ENCODE results near the gene RAB43.

RAB43 gene

DNA sequence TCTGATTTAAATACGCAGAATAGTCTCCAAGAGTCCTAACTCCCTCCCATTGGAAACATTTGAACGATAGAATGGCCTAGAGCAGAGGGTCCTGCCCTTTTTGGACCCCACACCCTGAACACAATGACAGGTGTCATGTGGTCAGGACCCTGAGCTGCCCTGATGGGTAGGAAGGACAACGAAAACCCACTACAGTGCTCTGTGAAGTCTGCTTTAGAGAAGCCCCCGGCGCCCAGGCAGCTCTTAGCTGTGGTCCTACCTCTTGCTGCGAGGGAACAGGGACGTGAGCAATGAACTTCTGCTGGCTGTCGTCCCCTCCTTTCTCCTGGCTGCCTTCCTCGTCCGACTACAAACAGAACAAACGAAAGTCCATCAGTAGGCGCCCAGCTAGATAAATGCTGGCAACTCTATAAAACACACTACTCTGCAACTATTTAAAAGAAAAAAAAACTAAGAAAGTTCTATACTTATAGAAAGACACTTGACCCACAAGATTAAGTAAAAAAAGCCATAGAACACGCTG lies 8.7 kb upstream of the RAB43 start:
- Mint-ChIP-seq H3K36me3 (peaks cover 71% of the 10 kb centered on the region), H3K9me3 (no peaks in the 10 kb centered on the region), H3K4me1 (no peaks in the 10 kb centered on the region), H3K4me3 (no peak overlapping the region), H3K27ac (no peak overlapping the region), H3K27me3 (no peaks in the 10 kb centered on the region)
- ATAC-seq, result no peak

DNA sequence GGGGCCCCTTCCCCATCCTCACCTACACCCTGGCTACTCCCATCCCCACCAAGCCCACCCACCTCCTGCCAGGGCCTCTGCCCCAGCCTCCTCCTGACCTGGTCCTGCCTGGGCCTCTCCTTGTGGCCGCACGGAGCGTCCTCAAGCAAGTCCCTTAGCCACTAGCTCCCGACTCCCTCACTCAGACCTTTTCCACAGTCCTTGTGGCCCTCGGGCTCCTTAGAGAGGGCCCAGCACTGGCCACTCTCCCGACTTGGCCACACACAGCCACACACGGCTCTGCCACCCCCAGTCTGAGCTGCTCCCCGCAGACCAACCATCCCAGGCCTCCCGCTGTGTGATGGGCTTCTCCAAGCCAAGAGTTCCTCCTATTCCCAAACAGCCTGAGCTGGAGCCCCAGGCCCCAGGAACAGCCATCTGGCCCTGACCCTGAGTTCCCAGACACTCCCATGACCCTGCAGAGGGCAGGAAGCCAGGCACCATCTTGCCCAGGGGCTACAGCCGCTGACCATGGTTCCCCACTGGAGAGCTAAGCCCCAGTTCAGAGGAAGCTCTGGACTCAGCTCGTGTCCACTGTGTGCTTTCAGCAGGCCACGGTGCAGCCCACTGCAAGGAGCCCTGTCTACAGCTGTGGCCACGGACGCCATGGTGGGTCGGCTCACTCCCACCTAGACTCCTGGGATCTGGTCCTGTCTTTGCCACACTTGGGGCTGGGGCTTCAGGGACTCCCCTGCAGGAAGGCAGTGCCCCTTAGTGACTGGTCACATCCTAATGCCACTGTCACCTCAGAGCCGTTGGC lies 7.0 kb upstream of the RAB43 start:
- peaks cover 2% of the 10 kb centered on the region for H3K4me1 Mint-ChIP-seq
- no peak overlapping the region for H3K27ac Mint-ChIP-seq
- H3K9me3 Mint-ChIP-seq, result no peaks in the 10 kb centered on the region
- H3K36me3 Mint-ChIP-seq, result peaks cover 57% of the 10 kb centered on the region
- no peak for ATAC-seq
- H3K4me3 Mint-ChIP-seq, result no peak overlapping the region
- no peaks in the 10 kb centered on the region for H3K27me3 Mint-ChIP-seq

DNA sequence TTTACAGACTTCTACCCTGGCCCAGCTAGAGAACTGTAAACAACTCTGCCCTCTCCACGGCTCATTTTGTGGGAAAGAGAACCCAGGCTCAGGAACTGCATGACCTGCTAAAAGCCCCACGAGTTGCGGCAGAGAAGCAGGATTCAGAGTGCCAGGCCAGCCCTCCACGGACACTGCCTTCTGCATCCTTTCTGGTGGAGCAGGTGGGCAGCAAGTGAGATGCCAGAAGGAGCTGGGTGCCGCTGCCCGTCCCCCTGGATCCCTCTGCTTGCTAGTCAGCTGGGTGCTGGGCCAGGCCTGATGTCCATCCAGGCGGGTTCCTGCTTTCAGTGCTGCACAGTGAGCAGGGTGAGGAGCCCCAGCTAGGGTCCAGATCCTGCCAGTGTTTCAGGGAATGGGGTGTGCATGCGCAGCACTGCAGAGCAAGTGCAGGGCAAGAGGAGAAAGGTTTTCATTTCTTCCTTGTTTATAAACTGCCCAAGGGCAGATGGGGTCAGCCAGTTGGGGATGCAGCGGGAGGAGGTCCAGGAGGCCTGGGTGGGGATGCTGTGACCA lies 5.2 kb upstream of the RAB43 start:
- Mint-ChIP-seq H3K27ac (no peak overlapping the region), H3K4me3 (no peak overlapping the region), H3K9me3 (no peaks in the 10 kb centered on the region), H3K27me3 (no peaks in the 10 kb centered on the region), H3K36me3 (peaks cover 41% of the 10 kb centered on the region), H3K4me1 (peaks cover 20% of the 10 kb centered on the region)
- no peak for ATAC-seq

GRCh38 chr3:129123314-129124060 lies 1.9 kb upstream of the RAB43 start:
- Mint-ChIP-seq H3K36me3 (peaks cover 9% of the 10 kb centered on the region), H3K27me3 (no peaks in the 10 kb centered on the region), H3K9me3 (no peaks in the 10 kb centered on the region), H3K4me1 (peaks cover 43% of the 10 kb centered on the region), H3K27ac (no peak overlapping the region), H3K4me3 (no peak overlapping the region)
- no peak for ATAC-seq

- Mint-ChIP-seq H3K4me3 (peak overlapping the region; percentile 80), H3K27ac (peak overlapping the region; percentile 78), H3K36me3 (peaks cover 11% of the 10 kb centered on the region), H3K9me3 (no peaks in the 10 kb centered on the region), H3K4me1 (peaks cover 52% of the 10 kb centered on the region), H3K27me3 (no peaks in the 10 kb centered on the region)
- ATAC-seq, result no peak
These were observed 908 bp upstream of the RAB43 start for GRCh38 chr3:129122412-129123011.

GRCh38 chr3:129121016-129121791 lies 400 bp downstream of the RAB43 start:
- Mint-ChIP-seq H3K27ac (peak overlapping the region; percentile 78), H3K4me3 (peak overlapping the region; percentile 82), H3K36me3 (peaks cover 18% of the 10 kb centered on the region), H3K9me3 (no peaks in the 10 kb centered on the region), H3K4me1 (peaks cover 52% of the 10 kb centered on the region), H3K27me3 (no peaks in the 10 kb centered on the region)
- ATAC-seq, result peak; percentile 54

- peak overlapping the region; percentile 78 for H3K27ac Mint-ChIP-seq
- peaks cover 52% of the 10 kb centered on the region for H3K4me1 Mint-ChIP-seq
- peak; percentile 87 for ATAC-seq
- no peaks in the 10 kb centered on the region for H3K27me3 Mint-ChIP-seq
- no peaks in the 10 kb centered on the region for H3K9me3 Mint-ChIP-seq
- peak overlapping the region; percentile 82 for H3K4me3 Mint-ChIP-seq
- H3K36me3 Mint-ChIP-seq, result peaks cover 15% of the 10 kb centered on the region
These were observed 1.2 kb downstream of the RAB43 start for GRCh38 chr3:129120254-129121004.

DNA sequence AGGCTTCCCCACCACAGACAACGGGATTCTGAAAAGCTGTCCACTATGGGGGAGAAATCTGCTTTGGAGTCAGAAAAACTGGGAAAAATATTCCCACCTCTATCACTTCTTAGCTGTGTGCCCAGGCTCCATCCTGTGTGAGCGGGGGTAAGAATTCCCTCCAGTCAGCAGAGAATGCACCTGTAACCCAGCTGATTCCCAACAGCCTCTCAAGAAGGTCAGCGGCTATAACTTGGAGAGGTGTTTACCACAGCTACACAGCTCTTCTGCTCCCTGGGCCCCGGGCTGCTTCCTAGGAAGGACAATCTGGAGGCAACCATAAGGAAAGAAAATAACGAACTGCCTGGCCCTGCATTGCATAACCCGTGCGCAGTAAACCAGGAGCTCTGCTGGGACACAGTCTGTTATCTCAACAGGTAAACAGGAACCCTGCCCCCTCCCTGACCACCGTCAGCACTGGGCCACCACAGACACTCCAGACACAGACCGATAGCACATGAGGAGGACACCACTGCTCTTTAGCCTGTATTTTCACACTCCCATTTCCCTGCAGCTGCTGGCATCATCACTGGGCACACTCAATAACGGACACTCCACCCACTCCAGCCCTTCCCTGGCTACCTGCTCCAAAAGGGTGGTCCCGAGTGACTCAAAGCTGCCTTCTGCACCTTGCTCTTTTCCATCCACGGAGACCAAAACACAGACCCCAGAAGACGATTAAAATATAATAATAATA lies 2.1 kb downstream of the RAB43 start:
- H3K4me1 Mint-ChIP-seq, result peaks cover 52% of the 10 kb centered on the region
- no peak for ATAC-seq

DNA sequence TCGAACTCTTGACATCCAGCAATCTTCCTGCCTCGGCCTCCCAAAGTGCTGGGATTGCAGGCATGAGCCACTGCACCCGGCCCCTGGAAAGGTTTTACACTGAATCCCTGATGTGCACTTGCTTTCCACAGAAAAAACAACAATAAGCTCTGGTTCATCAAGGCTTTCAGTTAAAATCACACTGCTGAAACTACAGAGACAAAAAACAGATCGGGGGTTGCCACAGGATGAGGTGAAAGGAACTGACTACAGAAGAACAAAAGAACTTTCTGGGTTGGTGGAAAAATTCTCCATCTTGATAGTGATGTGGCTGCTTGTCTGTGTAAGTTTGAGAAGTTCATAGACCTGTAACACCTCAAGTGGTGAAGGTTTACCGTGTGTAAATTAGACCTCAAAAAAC lies 2.9 kb downstream of the RAB43 start:
- Mint-ChIP-seq H3K27me3 (no peaks in the 10 kb centered on the region), H3K27ac (no peak overlapping the region), H3K4me1 (peaks cover 52% of the 10 kb centered on the region), H3K9me3 (no peaks in the 10 kb centered on the region), H3K36me3 (peaks cover 14% of the 10 kb centered on the region), H3K4me3 (no peak overlapping the region)
- ATAC-seq, result no peak

More for the DNA sequence above, 2.1 kb downstream of the RAB43 start:
- Mint-ChIP-seq H3K4me3 (peak overlapping the region; percentile 82), H3K36me3 (peaks cover 14% of the 10 kb centered on the region), H3K27ac (peak overlapping the region; percentile 78), H3K9me3 (no peaks in the 10 kb centered on the region), H3K27me3 (no peaks in the 10 kb centered on the region)

DNA sequence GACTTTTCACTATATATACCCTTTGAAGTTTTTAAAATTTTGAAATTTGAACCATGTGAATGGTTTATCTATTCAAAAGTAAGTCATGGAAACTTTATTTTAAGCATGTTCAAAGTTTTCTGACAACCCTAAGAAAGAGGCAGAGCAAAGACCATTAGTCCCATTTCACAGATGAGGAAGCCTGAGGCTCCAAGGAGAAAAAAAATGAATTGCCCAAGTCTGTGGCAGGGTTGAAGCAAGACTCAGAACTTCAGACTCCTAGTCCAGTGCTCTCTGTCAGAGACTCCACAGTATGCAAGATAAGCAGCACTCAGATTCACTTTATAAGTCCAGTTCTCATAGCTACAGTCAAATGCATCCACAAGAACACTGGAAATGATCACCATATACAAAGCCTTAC lies 4.5 kb downstream of the RAB43 start:
- no peaks in the 10 kb centered on the region for H3K9me3 Mint-ChIP-seq
- ATAC-seq, result no peak
- H3K27me3 Mint-ChIP-seq, result no peaks in the 10 kb centered on the region
- H3K4me1 Mint-ChIP-seq, result peaks cover 36% of the 10 kb centered on the region
- H3K36me3 Mint-ChIP-seq, result peaks cover 14% of the 10 kb centered on the region
- H3K4me3 Mint-ChIP-seq, result no peak overlapping the region
- no peak overlapping the region for H3K27ac Mint-ChIP-seq

GRCh38 chr3:129116482-129116946 lies 5.1 kb downstream of the RAB43 start:
- Mint-ChIP-seq H3K27ac (no peak overlapping the region), H3K9me3 (no peaks in the 10 kb centered on the region), H3K27me3 (no peaks in the 10 kb centered on the region), H3K36me3 (peaks cover 14% of the 10 kb centered on the region), H3K4me3 (no peak overlapping the region), H3K4me1 (peaks cover 31% of the 10 kb centered on the region)
- ATAC-seq, result no peak

- H3K4me1 Mint-ChIP-seq, result peaks cover 19% of the 10 kb centered on the region
- H3K4me3 Mint-ChIP-seq, result no peak overlapping the region
These were observed 7.1 kb downstream of the RAB43 start for GRCh38 chr3:129114455-129114854.

DNA sequence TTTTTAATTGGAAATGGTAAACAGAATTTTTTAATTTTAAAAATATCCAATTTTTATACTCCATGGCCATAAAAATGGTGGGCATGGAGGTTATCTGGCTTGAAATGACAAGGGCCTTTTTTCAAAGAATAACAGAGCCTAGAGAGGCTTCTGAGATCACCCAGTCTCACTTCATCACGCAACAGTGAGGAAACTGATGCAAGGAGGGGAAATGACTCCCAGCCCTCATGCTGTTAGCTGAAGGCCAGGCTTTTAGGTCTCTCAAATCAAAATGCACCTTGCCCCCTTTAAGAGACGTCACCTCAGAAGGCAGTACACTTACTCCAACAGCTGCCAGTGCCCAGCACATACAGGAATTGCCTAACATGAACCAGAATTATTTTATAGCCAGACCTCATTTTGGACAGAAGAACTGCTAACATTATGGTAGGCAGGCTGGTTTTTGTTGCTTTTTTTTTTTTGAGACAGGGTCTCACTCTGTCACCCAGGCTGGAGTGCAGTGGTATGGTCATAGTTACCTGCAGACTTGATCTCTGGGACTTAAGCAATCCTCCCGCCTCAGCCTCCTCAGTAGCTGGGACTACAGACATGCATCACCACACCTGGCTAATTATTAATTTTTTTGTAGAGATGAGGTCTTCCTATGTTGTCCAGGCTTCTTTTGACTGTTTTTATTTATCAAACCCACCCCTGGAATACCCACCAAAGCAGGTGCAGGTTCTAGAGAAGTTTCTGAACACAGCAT lies 9.1 kb downstream of the RAB43 start:
- Mint-ChIP-seq H3K9me3 (no peaks in the 10 kb centered on the region), H3K27me3 (no peaks in the 10 kb centered on the region), H3K4me3 (no peak overlapping the region), H3K4me1 (peaks cover 7% of the 10 kb centered on the region), H3K27ac (no peak overlapping the region), H3K36me3 (peaks cover 28% of the 10 kb centered on the region)
- no peak for ATAC-seq

More at GRCh38 chr3:129114455-129114854, 7.1 kb downstream of the RAB43 start:
- H3K27me3 Mint-ChIP-seq, result no peaks in the 10 kb centered on the region
- H3K27ac Mint-ChIP-seq, result no peak overlapping the region
- ATAC-seq, result no peak
- H3K36me3 Mint-ChIP-seq, result peaks cover 27% of the 10 kb centered on the region
- no peaks in the 10 kb centered on the region for H3K9me3 Mint-ChIP-seq
